UCSD-AML1 (cell line): Measurements from ENCODE around the gene ABLIM1.

Source experiments
- DNase-seq: peaks from one replicate; lab custom pipeline; 2025; ENCODE audit not compliant: unreplicated experiment; lab: John Stamatoyannopoulos, UW

The ABLIM1 gene

GRCh38 chr10:114471906-114472876 is 185.9 kb downstream of the ABLIM1 start:
- no peak for DNase-seq

GRCh38 chr10:114470956-114471905 is 186.8 kb downstream of the ABLIM1 start:
- DNase-seq: peak; percentile 53

GRCh38 chr10:114470361-114470760 is 187.7 kb downstream of the ABLIM1 start:
- no peak for DNase-seq

GRCh38 chr10:114458955-114459354 is 199.1 kb downstream of the ABLIM1 start:
- peak; percentile 51 for DNase-seq

- DNase-seq: no peak
These were observed 199.7 kb downstream of the ABLIM1 start for GRCh38 chr10:114458216-114458920.

GRCh38 chr10:114453576-114453975 is 204.5 kb downstream of the ABLIM1 start:
- no peak for DNase-seq

GRCh38 chr10:114448897-114449296 is 209.2 kb downstream of the ABLIM1 start:
- DNase-seq: no peak

GRCh38 chr10:114445332-114445731 is 212.7 kb downstream of the ABLIM1 start:
- no peak for DNase-seq

GRCh38 chr10:114444819-114445218 is 213.3 kb downstream of the ABLIM1 start:
- DNase-seq: no peak

GRCh38 chr10:114442091-114442630 is 215.9 kb downstream of the ABLIM1 start:
- no peak for DNase-seq

GRCh38 chr10:114441107-114441506 is 217.0 kb downstream of the ABLIM1 start:
- DNase-seq: no peak

- no peak for DNase-seq
These were observed 220.4 kb downstream of the ABLIM1 start for GRCh38 chr10:114437473-114438292.

- no peak for DNase-seq
These were observed 221.1 kb downstream of the ABLIM1 start for GRCh38 chr10:114436941-114437340.

- DNase-seq: no peak
These were observed 225.4 kb downstream of the ABLIM1 start for GRCh38 chr10:114432566-114433093.

- no peak for DNase-seq
These were observed 226.5 kb downstream of the ABLIM1 start for GRCh38 chr10:114431414-114432135.

- DNase-seq: no peak
These were observed 227.2 kb downstream of the ABLIM1 start for GRCh38 chr10:114430688-114431413.

GRCh38 chr10:114429581-114430335 is 228.3 kb downstream of the ABLIM1 start:
- no peak for DNase-seq
